Neural cell (in vitro differentiated cells): ENCODE results near the gene PLEKHA1.

Experiments
- EP300 ChIP-seq: fragments of 450-650 bp; conservative IDR thresholded peaks from 2 replicates; pipeline ENCODE4 v1.6.1; 2014; ENCODE audit warnings: antibody characterized with exemption, mild to moderate bottlenecking, moderate library complexity; ENCODE audit not compliant: poor library complexity, severe bottlenecking
- EZH2 ChIP-seq: fragments of 200-600, 300-800 bp; shearing (Covaris generic), sonication (generic); IDR thresholded peaks from 2 replicates; pipeline ENCODE4 v1.6.1; 2014; ENCODE audit warnings: antibody characterized with exemption, low read length, borderline replicate concordance, mild to moderate bottlenecking; ENCODE audit not compliant: insufficient read depth, poor library complexity, severe bottlenecking
- POLR2AphosphoS5 ChIP-seq: IDR thresholded peaks from 2 replicates; pipeline ENCODE4 v1.6.1; 2012
- RAD21 ChIP-seq: fragments of 450-650 bp; conservative IDR thresholded peaks from 2 replicates; pipeline ENCODE4 v1.6.1; 2014; ENCODE audit warnings: antibody characterized with exemption, mild to moderate bottlenecking, moderate library complexity
- TF ChIP-seq, protein P1 (sequence below): fragments of 450-650 bp; IDR thresholded peaks from 2 replicates; pipeline ENCODE4 v1.5.1; 2014; ENCODE audit warnings: antibody characterized with exemption, mild to moderate bottlenecking, moderate library complexity; ENCODE audit not compliant: poor library complexity, severe bottlenecking
- TF ChIP-seq, protein P2 (sequence below): IDR thresholded peaks from 2 replicates; pipeline ENCODE4 v1.6.1; 2012; ENCODE audit warnings: borderline replicate concordance

DNA sequence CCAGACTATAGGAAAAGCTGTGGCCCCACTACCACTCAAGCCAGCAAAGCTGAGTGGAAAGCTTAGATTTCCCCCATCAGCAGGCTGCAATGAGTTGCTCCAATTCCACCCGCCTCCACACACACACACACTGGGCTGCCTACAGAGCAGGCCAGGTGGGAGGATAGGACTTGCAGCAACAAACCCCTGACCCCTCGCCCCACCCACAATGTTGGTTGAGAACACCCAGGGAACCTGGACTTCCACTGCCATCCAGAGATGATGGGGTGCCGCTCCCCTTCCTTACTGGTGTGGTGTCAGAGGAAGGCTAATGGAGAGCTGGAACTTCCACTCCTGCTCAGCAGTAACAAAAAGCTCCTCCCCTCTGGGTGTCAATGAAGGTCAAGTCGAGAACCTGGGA, 16.8 kb upstream of the PLEKHA1 start:
- TF ChIP-seq, protein P1, sequence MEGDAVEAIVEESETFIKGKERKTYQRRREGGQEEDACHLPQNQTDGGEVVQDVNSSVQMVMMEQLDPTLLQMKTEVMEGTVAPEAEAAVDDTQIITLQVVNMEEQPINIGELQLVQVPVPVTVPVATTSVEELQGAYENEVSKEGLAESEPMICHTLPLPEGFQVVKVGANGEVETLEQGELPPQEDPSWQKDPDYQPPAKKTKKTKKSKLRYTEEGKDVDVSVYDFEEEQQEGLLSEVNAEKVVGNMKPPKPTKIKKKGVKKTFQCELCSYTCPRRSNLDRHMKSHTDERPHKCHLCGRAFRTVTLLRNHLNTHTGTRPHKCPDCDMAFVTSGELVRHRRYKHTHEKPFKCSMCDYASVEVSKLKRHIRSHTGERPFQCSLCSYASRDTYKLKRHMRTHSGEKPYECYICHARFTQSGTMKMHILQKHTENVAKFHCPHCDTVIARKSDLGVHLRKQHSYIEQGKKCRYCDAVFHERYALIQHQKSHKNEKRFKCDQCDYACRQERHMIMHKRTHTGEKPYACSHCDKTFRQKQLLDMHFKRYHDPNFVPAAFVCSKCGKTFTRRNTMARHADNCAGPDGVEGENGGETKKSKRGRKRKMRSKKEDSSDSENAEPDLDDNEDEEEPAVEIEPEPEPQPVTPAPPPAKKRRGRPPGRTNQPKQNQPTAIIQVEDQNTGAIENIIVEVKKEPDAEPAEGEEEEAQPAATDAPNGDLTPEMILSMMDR = no peak
- TF ChIP-seq EP300 (no peak), EZH2 (no peak), RAD21 (no peak), POLR2AphosphoS5 (no peak)
- TF ChIP-seq, protein P2, sequence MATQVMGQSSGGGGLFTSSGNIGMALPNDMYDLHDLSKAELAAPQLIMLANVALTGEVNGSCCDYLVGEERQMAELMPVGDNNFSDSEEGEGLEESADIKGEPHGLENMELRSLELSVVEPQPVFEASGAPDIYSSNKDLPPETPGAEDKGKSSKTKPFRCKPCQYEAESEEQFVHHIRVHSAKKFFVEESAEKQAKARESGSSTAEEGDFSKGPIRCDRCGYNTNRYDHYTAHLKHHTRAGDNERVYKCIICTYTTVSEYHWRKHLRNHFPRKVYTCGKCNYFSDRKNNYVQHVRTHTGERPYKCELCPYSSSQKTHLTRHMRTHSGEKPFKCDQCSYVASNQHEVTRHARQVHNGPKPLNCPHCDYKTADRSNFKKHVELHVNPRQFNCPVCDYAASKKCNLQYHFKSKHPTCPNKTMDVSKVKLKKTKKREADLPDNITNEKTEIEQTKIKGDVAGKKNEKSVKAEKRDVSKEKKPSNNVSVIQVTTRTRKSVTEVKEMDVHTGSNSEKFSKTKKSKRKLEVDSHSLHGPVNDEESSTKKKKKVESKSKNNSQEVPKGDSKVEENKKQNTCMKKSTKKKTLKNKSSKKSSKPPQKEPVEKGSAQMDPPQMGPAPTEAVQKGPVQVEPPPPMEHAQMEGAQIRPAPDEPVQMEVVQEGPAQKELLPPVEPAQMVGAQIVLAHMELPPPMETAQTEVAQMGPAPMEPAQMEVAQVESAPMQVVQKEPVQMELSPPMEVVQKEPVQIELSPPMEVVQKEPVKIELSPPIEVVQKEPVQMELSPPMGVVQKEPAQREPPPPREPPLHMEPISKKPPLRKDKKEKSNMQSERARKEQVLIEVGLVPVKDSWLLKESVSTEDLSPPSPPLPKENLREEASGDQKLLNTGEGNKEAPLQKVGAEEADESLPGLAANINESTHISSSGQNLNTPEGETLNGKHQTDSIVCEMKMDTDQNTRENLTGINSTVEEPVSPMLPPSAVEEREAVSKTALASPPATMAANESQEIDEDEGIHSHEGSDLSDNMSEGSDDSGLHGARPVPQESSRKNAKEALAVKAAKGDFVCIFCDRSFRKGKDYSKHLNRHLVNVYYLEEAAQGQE = no peak
